GM12801 (cell line): ENCODE data around the gene DDX23.

ENCODE experiments used
- CTCF ChIP-seq: IDR thresholded peaks from one replicate; pipeline ENCODE4 v1.5.1; 2011; ENCODE audit warnings: control low read depth; ENCODE audit not compliant: insufficient read length; ENCODE audit errors: extremely low read depth

The DDX23 gene

GRCh38 chr12:48824112-48824511 lies 27.9 kb downstream of the DDX23 start:
- no peak for TF ChIP-seq CTCF

- no peak for TF ChIP-seq CTCF
These were observed 28.7 kb downstream of the DDX23 start for GRCh38 chr12:48823281-48823680.

- no peak for TF ChIP-seq CTCF
These were observed 29.3 kb downstream of the DDX23 start for GRCh38 chr12:48822711-48823110.

- TF ChIP-seq CTCF: no peak
These were observed 29.8 kb downstream of the DDX23 start for GRCh38 chr12:48822139-48822538.

GRCh38 chr12:48819986-48820725 lies 31.8 kb downstream of the DDX23 start:
- TF ChIP-seq CTCF: no peak

GRCh38 chr12:48818831-48819590 lies 33.0 kb downstream of the DDX23 start:
- no peak for TF ChIP-seq CTCF

- no peak for TF ChIP-seq CTCF
These were observed 33.8 kb downstream of the DDX23 start, which contains the start of gene CACNB3 for GRCh38 chr12:48817873-48818830. TSS of gene CACNB3 (plus strand) at chr12:48818496. CDS start at chr12:48818930, 434 bp downstream.
